ENCODE results near the gene DCAF7.

DCAF7 gene

DNA sequence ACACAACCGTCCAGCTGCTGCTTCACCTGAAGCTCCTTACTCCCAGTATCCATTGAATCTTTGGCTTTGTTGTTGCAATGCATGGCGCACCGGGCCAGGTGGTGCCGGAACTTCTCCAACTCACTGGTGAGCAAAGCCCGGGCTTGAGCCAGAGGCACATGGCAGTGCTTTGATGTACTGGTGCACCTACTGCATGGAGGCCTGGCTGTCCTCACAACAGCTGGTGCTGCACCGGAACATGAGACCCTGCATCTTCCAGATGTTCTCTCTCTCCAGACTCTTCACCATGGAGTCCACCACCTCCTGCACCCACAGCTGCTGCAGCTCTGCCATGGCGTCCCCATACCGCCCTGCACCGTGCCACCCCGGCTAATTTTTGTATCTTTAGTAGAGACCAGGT, 60.6 kb downstream of the DCAF7 start:
- H3K9me3 ChIP-seq (ENCODE audit: control insufficient read depth, insufficient read depth, low read length) = no peaks in the 10 kb centered on the region

DNA sequence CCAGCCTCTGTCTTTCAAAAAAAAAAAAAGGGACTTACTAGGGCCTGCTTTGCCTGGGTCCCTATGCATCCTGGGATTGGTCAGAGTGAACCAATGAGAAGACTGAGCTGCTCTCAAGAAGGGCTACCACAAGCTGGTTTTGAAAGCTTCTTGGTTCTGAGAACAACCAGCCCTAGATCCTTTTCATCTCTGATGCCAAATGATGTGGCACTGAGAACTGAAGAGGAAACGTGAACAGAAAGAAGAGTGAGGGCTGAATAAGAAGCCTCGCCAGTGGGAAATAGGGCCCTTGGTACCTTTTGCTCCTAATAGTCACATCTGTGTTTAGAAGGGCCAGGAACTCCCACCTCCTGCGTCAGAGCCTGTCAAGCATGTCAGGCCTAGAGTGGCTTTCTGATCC, 61.1 kb downstream of the DCAF7 start:
- H3K9ac ChIP-seq (ENCODE audit: low read depth, low read length) = no peak overlapping the region
- H3K36me3 ChIP-seq (ENCODE audit: control insufficient read depth, insufficient read depth, low read length) = peaks cover 5% of the 10 kb centered on the region
- H3K27me3 ChIP-seq (ENCODE audit: control insufficient read depth, insufficient read depth, low read length) = no peaks in the 10 kb centered on the region
- H3K4me3 ChIP-seq (ENCODE audit: low read depth, low read length) = no peak overlapping the region
- no peaks in the 10 kb centered on the region for H3K9me3 ChIP-seq (ENCODE audit: control insufficient read depth, insufficient read depth, low read length)
- H3K4me1 ChIP-seq (ENCODE audit: control insufficient read depth, insufficient read depth, low read length) = no peaks in the 10 kb centered on the region

More for the DNA sequence above, 60.6 kb downstream of the DCAF7 start:
- Histone ChIP-seq H3K27me3 (ENCODE audit: control insufficient read depth, insufficient read depth, low read length) (no peaks in the 10 kb centered on the region), H3K4me1 (ENCODE audit: control insufficient read depth, insufficient read depth, low read length) (no peaks in the 10 kb centered on the region), H3K4me3 (ENCODE audit: low read depth, low read length) (no peak overlapping the region), H3K9ac (ENCODE audit: low read depth, low read length) (no peak overlapping the region), H3K36me3 (ENCODE audit: control insufficient read depth, insufficient read depth, low read length) (peaks cover 5% of the 10 kb centered on the region)

DNA sequence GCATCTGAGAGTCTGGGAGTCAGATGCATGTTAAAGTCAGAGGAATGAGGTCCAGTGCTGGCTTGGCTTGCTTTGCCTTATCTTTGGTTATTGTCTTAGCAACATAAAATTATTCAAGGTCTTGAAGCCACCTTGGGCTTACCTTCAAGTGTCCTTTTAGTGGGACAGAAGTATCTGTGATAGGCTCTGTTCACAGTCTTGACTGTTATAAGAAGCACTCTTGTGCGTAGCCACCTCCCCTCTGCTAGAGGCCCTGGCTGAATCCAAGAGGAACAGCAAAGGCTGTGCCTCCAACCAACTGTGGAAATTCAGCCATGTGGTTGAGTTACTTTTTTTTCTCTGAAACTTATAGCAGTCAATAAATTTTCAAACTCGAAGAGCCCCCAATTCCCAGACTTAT, 63.4 kb downstream of the DCAF7 start:
- no peaks in the 10 kb centered on the region for H3K27me3 ChIP-seq (ENCODE audit: control insufficient read depth, insufficient read depth, low read length)
- no peaks in the 10 kb centered on the region for H3K4me1 ChIP-seq (ENCODE audit: control insufficient read depth, insufficient read depth, low read length)
- no peak overlapping the region for H3K4me3 ChIP-seq (ENCODE audit: low read depth, low read length)
- no peaks in the 10 kb centered on the region for H3K9me3 ChIP-seq (ENCODE audit: control insufficient read depth, insufficient read depth, low read length)
- H3K9ac ChIP-seq (ENCODE audit: low read depth, low read length) = no peak overlapping the region
- H3K36me3 ChIP-seq (ENCODE audit: control insufficient read depth, insufficient read depth, low read length) = no peaks in the 10 kb centered on the region

DNA sequence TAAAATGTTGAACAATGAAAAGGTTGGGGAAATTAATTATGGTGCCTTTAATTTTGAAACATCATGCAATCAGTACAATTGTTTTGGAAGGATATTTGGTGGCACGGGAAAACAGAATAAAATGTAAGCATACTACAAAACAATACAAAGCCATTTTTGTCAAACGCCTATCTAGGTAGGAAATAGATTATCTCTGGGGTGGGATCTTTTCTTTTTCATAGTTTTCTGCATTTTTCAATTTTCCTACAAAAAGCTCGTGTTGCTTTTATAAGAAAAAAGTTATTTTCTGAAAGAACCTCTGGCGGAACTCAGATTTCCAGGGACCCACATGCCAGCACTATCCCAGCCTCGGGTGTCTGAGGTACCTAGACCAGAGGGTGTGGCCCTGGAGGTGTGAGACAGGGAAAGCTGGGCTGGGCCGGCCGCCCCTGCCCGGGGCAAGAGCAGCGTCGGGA, 71.0 kb downstream of the DCAF7 start:
- Histone ChIP-seq H3K27me3 (ENCODE audit: control insufficient read depth, insufficient read depth, low read length) (no peaks in the 10 kb centered on the region), H3K9me3 (ENCODE audit: control insufficient read depth, insufficient read depth, low read length) (no peaks in the 10 kb centered on the region), H3K4me1 (ENCODE audit: control insufficient read depth, insufficient read depth, low read length) (peaks cover 14% of the 10 kb centered on the region), H3K9ac (ENCODE audit: low read depth, low read length) (peak overlapping the region; percentile 50), H3K36me3 (ENCODE audit: control insufficient read depth, insufficient read depth, low read length) (no peaks in the 10 kb centered on the region), H3K4me3 (ENCODE audit: low read depth, low read length) (peak overlapping the region; percentile 64)

DNA sequence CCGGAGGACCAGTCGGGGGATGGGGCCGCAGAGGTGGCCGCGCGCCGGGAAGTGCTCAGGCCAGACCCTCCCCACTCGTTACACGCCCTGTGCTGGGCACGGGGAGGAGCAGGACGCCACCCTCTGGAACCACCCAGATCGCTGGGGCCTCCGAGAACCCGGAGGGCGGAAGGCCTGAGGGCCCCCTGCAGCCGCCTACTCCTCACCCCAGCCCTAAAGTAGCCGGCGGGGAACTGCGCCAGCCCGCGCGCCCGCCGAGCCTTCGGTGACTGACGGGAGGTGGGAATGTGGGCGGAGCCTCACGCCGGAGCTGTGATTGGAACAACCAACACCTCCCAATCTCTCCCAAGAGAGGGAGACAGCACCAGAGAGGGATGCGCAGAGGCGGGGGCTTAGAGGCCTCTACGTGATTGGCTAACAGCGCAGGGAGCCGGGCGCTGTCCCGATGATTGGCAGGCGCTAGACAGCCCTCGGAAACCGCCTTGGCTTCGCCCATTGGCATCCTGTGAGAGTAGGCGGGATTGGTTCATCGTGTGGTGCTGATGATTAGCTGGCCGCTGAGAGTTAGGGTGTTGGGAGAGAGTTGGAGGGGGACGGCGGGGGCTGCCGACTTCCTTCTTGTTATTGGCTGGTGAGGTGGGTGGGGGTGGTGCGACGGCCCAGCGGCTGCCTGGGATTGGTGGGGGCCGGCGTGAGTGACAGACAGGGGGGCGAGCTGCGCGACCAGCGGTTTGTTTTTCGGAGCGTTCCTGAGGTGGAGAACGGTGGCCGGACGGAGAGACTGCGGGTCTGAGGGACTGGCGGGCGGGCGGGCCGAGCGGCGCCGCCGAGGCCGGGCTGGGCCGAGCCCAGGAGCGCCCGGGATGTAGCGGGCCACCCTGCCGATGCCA, 71.7 kb downstream of the DCAF7 start, which contains the start of gene MAP3K3:
TSS of gene MAP3K3 (plus strand) at position 734 of the 890 bp plus-strand sequence. CDS start 343 bp downstream, outside the sequence.
- H3K4me1 ChIP-seq (ENCODE audit: control insufficient read depth, insufficient read depth, low read length) = peaks cover 14% of the 10 kb centered on the region
- peak within 1 kb of the TSS; percentile 50 for H3K9ac ChIP-seq (ENCODE audit: low read depth, low read length)
- H3K4me3 ChIP-seq (ENCODE audit: low read depth, low read length) = peak within 1 kb of the TSS; percentile 79
- no peaks in the 10 kb centered on the region for H3K27me3 ChIP-seq (ENCODE audit: control insufficient read depth, insufficient read depth, low read length)
- H3K36me3 ChIP-seq (ENCODE audit: control insufficient read depth, insufficient read depth, low read length) = no peaks in the 10 kb centered on the region
- H3K9me3 ChIP-seq (ENCODE audit: control insufficient read depth, insufficient read depth, low read length) = no peaks in the 10 kb centered on the region

DNA sequence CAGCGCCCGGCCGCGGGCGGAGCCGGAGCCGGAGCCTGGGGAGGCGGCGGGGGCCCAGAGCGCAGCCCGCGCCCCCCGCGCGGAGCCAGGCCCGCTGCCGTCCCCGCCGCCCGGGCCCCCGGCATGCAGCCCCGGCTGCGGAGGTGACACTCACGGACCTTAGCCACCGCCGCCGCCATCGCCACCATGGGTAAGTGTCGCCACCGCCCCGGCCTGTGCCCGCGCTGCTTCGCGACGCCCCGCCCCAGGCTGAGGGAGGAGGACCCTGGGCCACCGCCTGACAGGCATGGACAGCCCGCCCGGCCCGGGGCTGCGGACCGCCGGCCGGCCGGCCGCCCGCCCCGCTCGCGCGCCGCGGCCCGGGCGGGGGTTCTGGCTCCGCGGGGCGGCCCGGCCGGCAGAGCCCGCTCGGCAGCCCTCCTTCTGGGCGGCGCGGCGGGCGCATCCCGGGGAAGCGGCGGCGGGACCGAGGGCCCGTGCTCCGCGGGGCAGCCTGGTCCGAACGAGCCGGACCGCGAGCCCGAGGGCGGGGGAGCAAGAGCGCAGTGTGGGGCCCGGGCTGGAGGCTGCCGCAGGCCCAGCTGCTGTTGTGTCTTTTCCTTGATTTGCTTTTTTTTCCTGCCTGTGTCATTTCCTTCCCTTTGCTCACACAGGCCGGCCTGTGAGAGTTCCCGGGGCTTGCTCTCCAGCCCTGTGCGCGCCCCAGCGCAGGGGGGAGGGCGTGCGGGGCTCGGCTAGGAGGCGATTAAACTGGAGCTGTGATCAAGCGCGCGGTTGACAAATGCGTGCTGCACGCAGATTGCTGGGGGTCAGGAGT, 72.5 kb downstream of the DCAF7 start:
- peaks cover 14% of the 10 kb centered on the region for H3K4me1 ChIP-seq (ENCODE audit: control insufficient read depth, insufficient read depth, low read length)
- no peak overlapping the region for H3K9ac ChIP-seq (ENCODE audit: low read depth, low read length)

DNA sequence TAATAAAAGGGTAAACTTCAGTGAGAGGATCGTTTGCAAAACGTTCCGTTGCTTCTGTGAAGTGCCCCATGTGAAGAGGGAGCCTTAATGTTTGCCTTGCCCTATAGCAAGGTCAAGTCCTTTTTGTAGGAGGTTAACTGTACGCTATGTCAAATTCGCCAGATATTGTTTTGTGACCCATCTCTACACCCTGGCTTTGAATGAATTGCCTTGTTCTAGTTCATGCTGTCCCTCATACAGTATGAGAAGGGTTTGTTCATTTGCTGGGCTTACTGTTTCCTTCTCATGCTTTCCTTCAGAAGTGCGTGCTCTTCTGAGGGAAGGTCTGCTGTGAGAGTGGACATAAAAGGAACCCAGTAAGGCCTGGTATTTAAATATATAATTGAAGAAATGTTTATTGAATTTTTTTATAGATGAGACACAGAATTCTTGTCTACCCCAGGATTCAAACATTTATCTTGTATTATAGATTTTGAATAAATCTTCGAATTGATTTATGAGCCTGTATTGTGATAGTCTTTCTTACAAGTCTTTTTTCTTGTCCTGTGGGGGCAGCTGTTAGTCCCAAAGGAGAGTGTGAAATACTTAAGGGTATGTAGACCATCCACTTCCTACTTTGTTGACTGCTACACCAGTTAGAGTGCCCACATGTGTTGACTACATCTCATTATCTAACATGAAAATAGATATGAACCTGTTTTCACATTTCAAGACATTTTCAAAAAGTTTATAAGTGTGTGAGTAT, 73.7 kb downstream of the DCAF7 start:
- Histone ChIP-seq H3K36me3 (ENCODE audit: control insufficient read depth, insufficient read depth, low read length) (no peaks in the 10 kb centered on the region), H3K9me3 (ENCODE audit: control insufficient read depth, insufficient read depth, low read length) (no peaks in the 10 kb centered on the region), H3K4me3 (ENCODE audit: low read depth, low read length) (peak overlapping the region; percentile 79), H3K4me1 (ENCODE audit: control insufficient read depth, insufficient read depth, low read length) (peaks cover 14% of the 10 kb centered on the region), H3K27me3 (ENCODE audit: control insufficient read depth, insufficient read depth, low read length) (no peaks in the 10 kb centered on the region), H3K9ac (ENCODE audit: low read depth, low read length) (peak overlapping the region; percentile 9)

More for the DNA sequence above, 72.5 kb downstream of the DCAF7 start:
- Histone ChIP-seq H3K27me3 (ENCODE audit: control insufficient read depth, insufficient read depth, low read length) (no peaks in the 10 kb centered on the region), H3K9me3 (ENCODE audit: control insufficient read depth, insufficient read depth, low read length) (no peaks in the 10 kb centered on the region), H3K4me3 (ENCODE audit: low read depth, low read length) (peak overlapping the region; percentile 79), H3K36me3 (ENCODE audit: control insufficient read depth, insufficient read depth, low read length) (no peaks in the 10 kb centered on the region)

DNA sequence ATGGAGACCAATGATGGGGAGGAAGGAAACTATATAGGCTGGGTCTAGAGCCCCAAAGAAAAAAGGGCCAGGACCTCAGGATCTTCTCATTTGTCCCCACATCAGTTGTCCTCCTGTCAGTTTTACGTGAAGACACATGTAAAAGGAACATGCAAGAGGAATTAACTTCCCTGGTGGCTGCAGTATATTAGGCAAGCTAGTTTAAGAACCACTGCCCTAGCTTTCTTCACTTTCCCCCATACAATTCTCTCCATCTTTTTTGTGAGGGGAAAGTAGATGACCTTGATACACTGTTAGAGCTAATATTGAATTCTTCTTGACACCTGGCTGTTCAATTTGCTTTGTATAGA, 74.2 kb downstream of the DCAF7 start:
- Histone ChIP-seq H3K9me3 (ENCODE audit: control insufficient read depth, insufficient read depth, low read length) (no peaks in the 10 kb centered on the region), H3K27me3 (ENCODE audit: control insufficient read depth, insufficient read depth, low read length) (no peaks in the 10 kb centered on the region), H3K9ac (ENCODE audit: low read depth, low read length) (no peak overlapping the region), H3K36me3 (ENCODE audit: control insufficient read depth, insufficient read depth, low read length) (no peaks in the 10 kb centered on the region), H3K4me3 (ENCODE audit: low read depth, low read length) (no peak overlapping the region), H3K4me1 (ENCODE audit: control insufficient read depth, insufficient read depth, low read length) (peaks cover 14% of the 10 kb centered on the region)

DNA sequence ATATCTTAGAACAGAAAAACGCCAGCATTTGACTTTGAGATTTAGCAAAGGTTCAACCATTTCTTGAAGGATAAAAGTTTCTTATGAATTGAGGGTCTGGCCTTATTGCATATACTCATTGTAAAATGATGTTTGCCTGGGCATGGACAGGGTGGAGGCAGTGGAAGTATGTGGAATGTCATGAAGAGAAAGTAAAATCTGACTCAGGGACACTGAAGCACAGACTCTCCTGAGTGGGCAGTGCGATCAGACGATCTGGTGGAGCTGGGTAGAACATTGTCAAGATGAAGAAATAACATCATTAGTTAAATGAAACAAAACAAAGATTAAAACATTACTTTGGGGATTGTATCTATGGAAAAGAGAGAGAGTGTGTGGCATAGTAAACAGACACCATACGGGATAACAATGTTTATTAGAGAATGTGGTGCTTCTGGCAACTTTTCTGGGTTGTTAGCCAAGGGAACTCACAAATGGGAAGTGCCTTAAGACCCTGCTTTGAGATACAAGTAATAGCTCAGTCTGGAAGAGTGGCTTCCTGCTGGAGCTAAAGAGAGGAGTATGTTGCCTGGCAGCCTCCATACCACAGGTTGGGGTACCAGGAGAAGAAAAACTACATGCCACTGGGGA, 76.4 kb downstream of the DCAF7 start:
- Histone ChIP-seq H3K4me1 (ENCODE audit: control insufficient read depth, insufficient read depth, low read length) (peaks cover 17% of the 10 kb centered on the region), H3K27me3 (ENCODE audit: control insufficient read depth, insufficient read depth, low read length) (no peaks in the 10 kb centered on the region), H3K36me3 (ENCODE audit: control insufficient read depth, insufficient read depth, low read length) (no peaks in the 10 kb centered on the region), H3K9me3 (ENCODE audit: control insufficient read depth, insufficient read depth, low read length) (no peaks in the 10 kb centered on the region), H3K4me3 (ENCODE audit: low read depth, low read length) (no peak overlapping the region), H3K9ac (ENCODE audit: low read depth, low read length) (no peak overlapping the region)

DNA sequence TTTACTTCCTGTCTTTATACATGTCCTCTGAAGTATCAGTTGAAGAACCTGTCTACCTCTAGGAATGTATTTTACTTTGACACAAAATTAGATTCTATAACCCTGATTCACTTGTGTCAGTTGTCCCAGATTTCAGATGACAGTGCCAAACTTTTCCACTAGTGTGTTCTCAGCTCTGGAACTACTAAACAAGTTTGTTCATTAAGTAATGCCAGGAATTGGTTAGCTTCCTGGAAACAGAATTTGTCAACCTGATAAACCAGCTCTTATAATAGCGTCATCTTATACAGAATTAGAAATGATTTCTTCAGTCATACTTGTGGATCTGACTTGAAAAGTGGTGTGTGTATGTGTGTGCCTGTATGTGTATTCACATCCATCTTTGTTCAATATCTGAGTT, 79.3 kb downstream of the DCAF7 start:
- no peak overlapping the region for H3K9ac ChIP-seq (ENCODE audit: low read depth, low read length)
- no peaks in the 10 kb centered on the region for H3K36me3 ChIP-seq (ENCODE audit: control insufficient read depth, insufficient read depth, low read length)
- H3K27me3 ChIP-seq (ENCODE audit: control insufficient read depth, insufficient read depth, low read length) = no peaks in the 10 kb centered on the region
- no peak overlapping the region for H3K4me3 ChIP-seq (ENCODE audit: low read depth, low read length)
- no peaks in the 10 kb centered on the region for H3K9me3 ChIP-seq (ENCODE audit: control insufficient read depth, insufficient read depth, low read length)
- peaks cover 19% of the 10 kb centered on the region for H3K4me1 ChIP-seq (ENCODE audit: control insufficient read depth, insufficient read depth, low read length)

DNA sequence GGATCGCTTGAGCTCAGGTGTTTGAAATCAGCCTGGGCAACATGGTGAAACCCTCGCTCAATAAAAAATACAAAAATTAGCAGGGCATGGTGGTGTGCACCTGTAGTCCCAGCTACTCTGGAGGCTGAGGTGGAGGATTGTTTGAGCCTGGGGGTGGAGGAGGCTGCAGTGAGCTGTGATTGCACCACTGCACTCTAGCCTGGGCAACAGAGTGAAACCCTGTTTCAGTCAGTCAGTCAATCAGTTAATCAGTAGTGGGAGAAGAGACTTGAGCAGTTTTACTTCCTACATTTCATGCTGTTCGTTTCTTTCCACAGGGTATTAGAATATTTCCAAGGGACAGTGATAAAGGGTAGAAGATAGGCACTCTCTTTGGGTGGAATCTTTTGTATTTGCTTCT, 80.8 kb downstream of the DCAF7 start:
- no peaks in the 10 kb centered on the region for H3K9me3 ChIP-seq (ENCODE audit: control insufficient read depth, insufficient read depth, low read length)
- H3K4me3 ChIP-seq (ENCODE audit: low read depth, low read length) = no peak overlapping the region
- peak overlapping the region; percentile 51 for H3K9ac ChIP-seq (ENCODE audit: low read depth, low read length)
- H3K36me3 ChIP-seq (ENCODE audit: control insufficient read depth, insufficient read depth, low read length) = no peaks in the 10 kb centered on the region
- peaks cover 18% of the 10 kb centered on the region for H3K4me1 ChIP-seq (ENCODE audit: control insufficient read depth, insufficient read depth, low read length)
- H3K27me3 ChIP-seq (ENCODE audit: control insufficient read depth, insufficient read depth, low read length) = no peaks in the 10 kb centered on the region

All from iPS-15b (cell line).